EH (cell line): ENCODE results near the gene ALPP.
"Not testable (repeated sequence)": the region's sequence is repeated elsewhere in the genome, so short reads cannot be mapped to it uniquely, and the experiment has no call there.

ENCODE experiments used
- DNase-seq: peaks from one replicate; pipeline ENCODE4 v3.0.0-alpha.2; 2015; ENCODE audit warnings: low read depth

Gene ALPP

GRCh38 chr2:232381204-232382031 is 2.9 kb downstream of the ALPP start:
- DNase-seq = not testable (repeated sequence)

GRCh38 chr2:232382331-232383225 is 4.0 kb downstream of the ALPP start:
- no peak for DNase-seq

GRCh38 chr2:232384466-232384865 is 5.9 kb downstream of the ALPP start:
- no peak for DNase-seq

GRCh38 chr2:232385058-232385457 is 6.5 kb downstream of the ALPP start:
- not testable (repeated sequence) for DNase-seq

- peak; percentile 99 for DNase-seq
Measured at GRCh38 chr2:232385660-232386489, 7.3 kb downstream of the ALPP start.

GRCh38 chr2:232386490-232386739 is 7.9 kb downstream of the ALPP start:
- no peak for DNase-seq

- peak; percentile 28 for DNase-seq
Measured at GRCh38 chr2:232386740-232387450, 8.3 kb downstream of the ALPP start.

- no peak for DNase-seq
Measured at GRCh38 chr2:232387451-232388171, 9.1 kb downstream of the ALPP start.

GRCh38 chr2:232388324-232388891 is 9.9 kb downstream of the ALPP start:
- DNase-seq = no peak

GRCh38 chr2:232389327-232389726 is 10.8 kb downstream of the ALPP start:
- peak; percentile 70 for DNase-seq

- DNase-seq = no peak
Measured at GRCh38 chr2:232390661-232391060, 12.1 kb downstream of the ALPP start.

GRCh38 chr2:232393556-232393955 is 15.0 kb downstream of the ALPP start:
- no peak for DNase-seq

- not testable (repeated sequence) for DNase-seq
Measured at GRCh38 chr2:232394431-232394830, 15.9 kb downstream of the ALPP start.

- DNase-seq = no peak
Measured at GRCh38 chr2:232395586-232395985, 17.0 kb downstream of the ALPP start.

- DNase-seq = no peak
Measured at GRCh38 chr2:232396683-232397082, 18.1 kb downstream of the ALPP start.

- DNase-seq = no peak
Measured at GRCh38 chr2:232398293-232399034, 19.9 kb downstream of the ALPP start.

GRCh38 chr2:232400256-232401015 is 21.9 kb downstream of the ALPP start:
- no peak for DNase-seq

GRCh38 chr2:232402518-232402917 is 24.0 kb downstream of the ALPP start:
- DNase-seq = no peak

- DNase-seq = no peak
Measured at GRCh38 chr2:232405943-232406510, 27.5 kb downstream of the ALPP start.
